Large intestine (tissue), 3 donors: Measurements from ENCODE around the gene MVB12A. TPM values are rescaled to one million over a fixed set of nuclear protein-coding genes. Genes with fewer than 3 reads are reported as not detected.

Experiments
- DNase-seq, 2 donors: peaks; one replicate each; pipeline versions ENCODE4 v3.0.0 to v3.0.0-alpha.2; 2013
- H3K27ac ChIP-seq: one replicate; pipeline ENCODE4 v1.5.1; 2013; ENCODE audit warnings: low read length
- H3K27me3 ChIP-seq: 2 replicates; pipeline ENCODE4 v1.6.1; 2013; ENCODE audit warnings: low read length; ENCODE audit not compliant: control insufficient read depth, insufficient read depth
- H3K36me3 ChIP-seq: 2 replicates; pipeline ENCODE4 v1.6.1; 2013; ENCODE audit warnings: low read length; ENCODE audit not compliant: control insufficient read depth, insufficient read depth
- H3K4me1 ChIP-seq: one replicate; pipeline ENCODE4 v1.6.1; 2013; ENCODE audit warnings: low read length; ENCODE audit not compliant: control insufficient read depth, insufficient read depth
- H3K4me3 ChIP-seq: one replicate; pipeline ENCODE4 v1.5.1; 2013; ENCODE audit warnings: low read length
- H3K9me3 ChIP-seq: one replicate; pipeline ENCODE4 v1.6.1; 2013; ENCODE audit warnings: mild to moderate bottlenecking, low read depth, low read length, moderate library complexity; ENCODE audit not compliant: control insufficient read depth
- WGBS: methylation state at CpG from one replicate; pipeline ENCODE4 v1.1.5; 2013; ENCODE audit warnings: low lambda C conversion rate; ENCODE audit not compliant: insufficient coverage; 5-methylcytosine and 5-hydroxymethylcytosine counted together
- polyA plus RNA-seq: library from polyadenylated mRNA; unstranded; fragments of 120-200 nt; gene quantifications from one replicate; pipeline ENCODE4 v1.2.1, GENCODE V29; 2013

The MVB12A gene
- polyA plus RNA-seq, 1 donor: 53.5 TPM

DNA sequence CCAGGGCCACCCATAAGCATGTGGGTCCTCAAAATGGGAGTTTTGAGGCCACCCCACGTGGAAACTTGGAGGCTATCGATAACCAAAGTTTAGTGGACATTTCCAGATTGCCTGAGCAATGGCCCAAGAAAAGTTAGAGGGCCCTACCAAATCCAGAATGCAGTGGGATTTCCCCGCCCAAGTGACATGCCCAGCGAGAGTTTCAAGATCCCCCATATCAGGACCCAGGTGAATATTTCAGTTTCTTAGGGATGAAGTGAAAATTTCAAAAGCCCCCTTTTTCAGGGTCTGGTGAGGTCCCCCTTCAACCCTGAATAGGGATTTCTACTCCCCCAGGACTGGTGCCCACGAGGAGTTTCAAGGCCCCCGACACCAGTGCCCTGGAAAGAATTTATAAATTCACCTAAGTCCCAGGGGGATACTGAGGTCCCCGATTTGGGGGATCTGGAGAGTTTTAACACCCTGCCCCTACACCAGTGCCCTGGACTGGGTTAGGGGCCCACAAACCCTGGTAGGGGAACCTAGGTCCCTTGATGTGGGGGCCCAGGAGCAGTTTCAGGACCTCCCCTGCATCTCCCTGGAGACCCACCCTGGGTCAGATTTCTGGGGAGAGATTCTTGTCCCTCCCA, 15.1 kb upstream of the MVB12A start:
- Histone ChIP-seq H3K4me3 (peak overlapping the region; percentile 26), H3K27ac (peak overlapping the region; percentile 36)

DNA sequence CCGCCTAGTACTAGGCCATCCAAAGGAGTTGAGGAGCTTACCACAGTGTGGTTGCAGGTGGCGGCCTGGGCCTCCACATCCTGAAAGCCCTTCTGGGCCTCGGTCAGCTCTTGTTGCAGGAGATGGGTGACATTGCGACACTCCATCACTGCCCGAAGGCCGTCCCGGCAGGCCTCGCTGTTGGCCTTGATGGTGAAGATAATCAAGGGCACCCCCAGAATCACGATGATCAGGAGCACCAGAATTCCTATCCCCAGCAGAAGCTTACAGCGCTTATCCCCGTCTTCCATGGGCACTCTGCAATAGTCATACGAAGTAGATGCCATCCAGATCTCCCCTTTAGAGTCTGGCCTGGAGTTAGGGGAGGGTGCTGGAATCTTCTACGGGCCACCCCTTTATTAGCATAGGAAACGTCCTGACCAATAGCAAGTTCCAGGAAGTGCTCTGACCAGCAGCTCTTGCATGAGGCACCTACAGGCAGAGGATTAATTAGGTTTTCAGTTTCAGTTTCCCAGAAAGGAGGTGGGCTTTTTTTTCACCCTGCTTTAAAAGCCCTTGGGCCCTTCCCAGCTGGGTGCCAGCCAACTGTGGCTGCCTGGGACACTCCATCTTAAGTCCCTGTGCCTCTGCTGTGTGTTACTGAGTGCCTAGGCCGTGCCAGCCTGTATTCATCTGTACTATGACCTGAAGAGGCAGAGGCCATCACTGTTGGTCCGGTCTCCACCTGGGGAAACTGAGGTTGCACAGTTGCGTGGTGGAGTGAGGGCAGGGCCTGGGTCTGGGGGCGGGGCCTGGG, 14.4 kb upstream of the MVB12A start, which contains the start of gene BST2:
TSS of gene BST2 (minus strand) at position 381 of the 796 bp plus-strand sequence. CDS start at position 326, 55 bp downstream.
- Histone ChIP-seq H3K27ac (peak within 1 kb of the TSS; percentile 73), H3K36me3 (peaks cover 2% of the 10 kb centered on the region), H3K27me3 (no peaks in the 10 kb centered on the region), H3K4me3 (peak within 1 kb of the TSS; percentile 26), H3K4me1 (no peaks in the 10 kb centered on the region), H3K9me3 (no peaks in the 10 kb centered on the region)
- WGBS: no CpG with 5 or more reads among the region's 18 CpGs
- peak; percentile 47 to 62 for DNase-seq

More for the DNA sequence above, 15.1 kb upstream of the MVB12A start:
- Histone ChIP-seq H3K4me1 (no peaks in the 10 kb centered on the region), H3K9me3 (no peaks in the 10 kb centered on the region), H3K27me3 (no peaks in the 10 kb centered on the region), H3K36me3 (peaks cover 2% of the 10 kb centered on the region)
- 80% methylated on average over 1 of the region's 7 CpGs for WGBS
- DNase-seq: no peak

DNA sequence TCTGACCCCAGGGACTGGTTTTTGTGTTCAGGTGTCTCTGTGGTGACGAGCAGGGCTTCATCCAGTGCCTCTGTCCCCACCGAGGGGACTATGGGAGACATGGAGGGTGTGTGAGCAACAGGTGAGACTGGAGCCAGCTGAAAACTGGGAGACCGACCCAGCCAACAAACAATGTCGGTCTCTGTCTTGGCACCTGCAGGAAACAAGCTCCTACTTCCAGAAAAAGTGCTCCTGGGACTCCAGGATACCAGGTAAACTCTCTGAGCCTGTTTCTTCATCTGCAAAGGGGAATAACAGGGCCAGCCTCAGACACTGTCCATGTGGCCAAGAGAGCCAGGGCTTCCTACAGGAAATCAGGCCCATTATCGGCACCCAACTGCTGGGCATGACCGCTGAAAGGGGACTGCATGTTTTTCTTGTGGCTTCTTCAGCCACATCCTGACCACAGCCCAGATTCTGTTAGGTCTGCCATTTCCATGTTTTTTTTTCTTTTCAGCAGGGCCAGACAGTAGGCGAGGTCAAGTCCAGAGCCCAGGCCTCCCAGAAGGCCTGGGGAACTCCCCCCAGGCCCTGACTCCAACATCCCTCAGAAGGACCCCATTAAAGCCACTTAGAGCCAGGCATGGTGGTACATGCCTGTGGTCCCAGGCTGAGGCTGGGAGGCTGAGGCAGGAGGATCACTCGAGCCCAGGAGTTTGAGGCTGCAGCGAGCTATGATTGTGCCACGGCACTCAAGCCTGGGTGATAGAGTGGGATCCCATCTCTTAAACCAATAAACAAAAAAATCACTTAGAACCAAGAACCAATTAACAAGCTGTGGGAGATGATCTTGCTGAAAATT, 13.6 kb upstream of the MVB12A start:
- no peaks in the 10 kb centered on the region for H3K4me1 ChIP-seq
- DNase-seq: no peak

DNA sequence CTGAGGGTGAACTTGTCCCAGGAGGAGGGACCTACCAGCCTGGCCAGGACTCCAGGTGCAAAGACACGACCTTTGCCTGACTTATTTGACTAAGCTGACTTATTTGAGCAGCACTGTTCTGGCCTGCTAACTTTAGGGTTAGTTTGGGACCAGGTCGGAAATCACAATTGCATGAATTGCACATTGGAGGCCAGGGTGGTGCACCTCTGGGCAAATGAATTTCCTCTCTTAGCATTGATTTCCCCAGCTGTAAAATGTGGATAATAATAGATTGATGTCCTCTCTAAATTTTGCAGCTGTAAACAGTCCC, 13.0 kb upstream of the MVB12A start:
- Histone ChIP-seq H3K27me3 (no peaks in the 10 kb centered on the region), H3K27ac (no peak overlapping the region), H3K9me3 (no peaks in the 10 kb centered on the region), H3K36me3 (peaks cover 2% of the 10 kb centered on the region), H3K4me1 (no peaks in the 10 kb centered on the region), H3K4me3 (peak overlapping the region; percentile 3)
- no CpG with 5 or more reads among the region's 2 CpGs for WGBS
- DNase-seq: no peak

More for the DNA sequence above, 13.6 kb upstream of the MVB12A start:
- H3K27ac ChIP-seq: peak overlapping the region; percentile 73
- no peaks in the 10 kb centered on the region for H3K27me3 ChIP-seq
- no CpG with 5 or more reads among the region's 10 CpGs for WGBS
- H3K36me3 ChIP-seq: peaks cover 2% of the 10 kb centered on the region
- H3K9me3 ChIP-seq: no peaks in the 10 kb centered on the region
- H3K4me3 ChIP-seq: peak overlapping the region; percentile 23

DNA sequence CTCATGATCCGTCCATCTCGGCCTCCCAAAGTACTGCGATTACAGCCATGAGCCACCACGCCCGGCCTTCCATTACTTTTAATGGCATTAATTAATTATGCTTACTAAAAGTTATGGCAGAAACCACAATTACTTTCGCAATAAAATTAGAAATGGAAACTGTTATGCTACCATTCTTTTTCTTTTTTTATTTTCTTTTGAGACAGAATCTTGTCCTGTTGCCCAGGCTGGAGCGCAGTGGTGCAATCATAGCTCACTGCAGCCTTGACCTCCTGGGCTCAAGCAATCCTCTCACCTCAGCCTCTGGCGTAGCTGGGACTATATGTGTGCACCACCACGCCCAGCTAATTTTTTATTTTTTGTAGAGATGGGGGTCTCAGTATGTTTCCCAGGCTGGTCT, 9.9 kb upstream of the MVB12A start:
- no peaks in the 10 kb centered on the region for H3K9me3 ChIP-seq
- H3K27me3 ChIP-seq: peaks cover 2% of the 10 kb centered on the region
- H3K4me1 ChIP-seq: no peaks in the 10 kb centered on the region
- 100% methylated on average over 1 of the region's 9 CpGs for WGBS
- no peak overlapping the region for H3K4me3 ChIP-seq
- no peak overlapping the region for H3K27ac ChIP-seq
- DNase-seq: no peak
- no peaks in the 10 kb centered on the region for H3K36me3 ChIP-seq

DNA sequence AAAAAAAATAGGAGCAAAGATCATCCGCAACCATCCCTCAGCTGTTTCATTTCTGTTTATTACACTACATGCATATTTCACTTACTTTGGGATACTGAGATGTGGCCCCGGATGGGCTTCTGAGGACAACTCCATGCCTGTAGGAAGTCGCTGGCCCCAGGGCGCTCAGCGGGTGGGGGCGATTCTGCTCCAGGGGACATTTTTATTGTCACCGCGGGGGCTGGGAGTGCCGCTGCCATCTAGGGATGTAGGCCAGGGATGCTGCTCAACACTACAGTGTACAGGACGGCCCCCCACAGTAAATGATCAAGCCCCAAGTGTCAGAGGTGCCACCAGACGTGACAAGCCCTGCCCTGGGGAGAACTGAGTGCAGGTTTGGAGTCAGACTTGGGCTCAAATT, 8.0 kb upstream of the MVB12A start:
- no CpG with 5 or more reads among the region's 11 CpGs for WGBS
- Histone ChIP-seq H3K36me3 (no peaks in the 10 kb centered on the region), H3K4me1 (no peaks in the 10 kb centered on the region), H3K4me3 (no peak overlapping the region), H3K27ac (no peak overlapping the region), H3K27me3 (peaks cover 4% of the 10 kb centered on the region), H3K9me3 (no peaks in the 10 kb centered on the region)
- no peak for DNase-seq

DNA sequence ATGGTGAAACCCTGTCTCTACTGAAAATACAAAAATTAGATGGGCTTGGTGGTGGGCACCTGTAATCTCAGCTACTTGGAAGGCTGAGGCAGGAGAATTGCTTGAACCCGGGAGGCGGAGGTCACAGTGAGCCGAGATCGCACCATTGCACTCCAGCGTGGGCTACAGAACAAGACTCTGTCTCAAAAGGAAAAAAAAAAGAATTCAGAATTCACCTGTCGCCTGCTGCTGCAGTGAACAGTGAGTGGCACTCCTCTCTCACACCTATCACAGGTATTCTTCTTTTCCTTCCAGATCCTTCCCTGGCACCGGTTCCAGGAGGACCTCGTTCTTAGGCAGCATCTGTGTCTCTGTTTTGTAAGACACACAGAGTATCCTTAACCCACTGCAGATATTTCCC, 5.8 kb upstream of the MVB12A start:
- DNase-seq: no peak
- H3K4me1 ChIP-seq: peaks cover 2% of the 10 kb centered on the region
- H3K4me3 ChIP-seq: no peak overlapping the region
- H3K36me3 ChIP-seq: no peaks in the 10 kb centered on the region
- no peak overlapping the region for H3K27ac ChIP-seq
- peaks cover 4% of the 10 kb centered on the region for H3K27me3 ChIP-seq
- H3K9me3 ChIP-seq: no peaks in the 10 kb centered on the region
- WGBS: 100% methylated on average over 1 of the region's 8 CpGs

DNA sequence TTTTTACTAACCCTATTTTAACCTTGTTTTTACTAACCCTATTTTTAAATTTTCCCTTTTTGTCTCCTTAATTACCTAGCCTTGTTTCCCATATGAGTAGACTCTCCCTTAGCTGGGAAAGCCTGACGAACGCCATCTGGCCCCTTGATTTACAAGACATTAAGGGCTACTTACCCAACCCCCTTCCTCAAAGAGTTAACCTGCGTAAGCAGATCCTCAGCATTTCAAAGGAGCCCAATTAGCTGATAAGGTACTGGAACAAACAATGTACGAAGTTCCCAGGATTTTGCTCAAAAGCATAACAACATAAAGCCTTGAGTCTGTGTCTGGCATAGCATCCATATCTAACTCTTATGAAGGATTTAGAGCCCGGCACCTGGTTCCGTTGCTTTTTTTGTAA, 4.7 kb upstream of the MVB12A start:
- H3K36me3 ChIP-seq: no peaks in the 10 kb centered on the region
- no peak overlapping the region for H3K27ac ChIP-seq
- peaks cover 3% of the 10 kb centered on the region for H3K4me1 ChIP-seq
- 0% methylated on average over 1 of the region's 6 CpGs for WGBS
- H3K4me3 ChIP-seq: no peak overlapping the region
- H3K9me3 ChIP-seq: no peaks in the 10 kb centered on the region
- no peak for DNase-seq
- H3K27me3 ChIP-seq: peaks cover 4% of the 10 kb centered on the region

DNA sequence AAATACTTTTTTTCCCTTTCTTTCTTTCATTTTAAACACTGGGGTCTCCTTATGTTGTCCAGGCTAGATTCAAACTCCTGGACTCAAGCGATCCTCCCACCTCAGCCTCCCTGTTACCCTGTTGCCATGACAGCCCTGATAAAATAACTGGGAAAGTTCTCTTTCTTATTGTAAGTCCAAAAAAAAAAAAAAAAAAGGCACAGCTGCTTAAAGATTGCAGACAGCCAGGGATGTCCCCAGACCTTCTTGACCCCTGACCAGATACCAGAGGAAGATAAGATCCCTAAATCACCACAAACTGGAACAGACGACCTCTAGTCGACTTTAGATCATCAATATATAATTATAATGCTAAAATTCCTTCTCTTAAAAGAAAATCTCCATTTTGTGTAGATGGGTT, 1.1 kb upstream of the MVB12A start:
- no CpG with 5 or more reads among the region's 3 CpGs for whole genome bisulfite sequencing
- no peak overlapping the region for H3K27ac ChIP-seq
- H3K36me3 ChIP-seq: peaks cover 10% of the 10 kb centered on the region
- H3K4me3 ChIP-seq: no peak overlapping the region
- H3K9me3 ChIP-seq: no peaks in the 10 kb centered on the region
- peaks cover 4% of the 10 kb centered on the region for H3K27me3 ChIP-seq
- DNase-seq: no peak
- H3K4me1 ChIP-seq: peaks cover 3% of the 10 kb centered on the region

DNA sequence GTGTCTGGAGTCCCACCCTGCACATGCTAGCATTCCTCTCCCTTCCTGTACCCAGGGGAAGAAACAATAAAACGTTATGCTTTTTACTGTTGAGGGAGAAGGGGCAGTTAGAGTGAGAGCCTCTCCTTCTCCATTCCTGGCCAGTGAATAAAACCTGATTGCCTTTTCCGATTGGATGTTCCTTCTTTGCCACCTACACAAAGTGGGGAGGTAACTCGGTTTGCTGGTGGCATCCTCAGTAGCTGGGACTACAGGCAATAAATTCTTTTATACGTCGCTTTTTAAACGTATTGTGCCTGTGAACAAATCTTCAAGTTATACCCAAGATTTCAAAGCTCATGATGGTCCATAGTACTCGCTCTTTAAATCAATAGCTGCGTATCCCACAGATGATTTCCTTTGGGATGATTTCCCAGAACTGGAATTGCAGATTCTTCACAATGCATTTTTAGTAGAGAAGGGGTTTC, 660 bp upstream of the MVB12A start:
- Histone ChIP-seq H3K27ac (peak overlapping the region; percentile 61), H3K27me3 (peaks cover 4% of the 10 kb centered on the region), H3K9me3 (no peaks in the 10 kb centered on the region), H3K4me1 (peaks cover 3% of the 10 kb centered on the region), H3K36me3 (peaks cover 13% of the 10 kb centered on the region), H3K4me3 (peak overlapping the region; percentile 47)
- no peak for DNase-seq
- no CpG with 5 or more reads among the region's 8 CpGs for WGBS
